H9 (cell line): ENCODE measurements around the gene VSIR. TPM values are rescaled to one million over a fixed set of nuclear protein-coding genes. Genes with fewer than 3 reads are reported as not detected.
A peak's percentile ranks its signal among the peaks of the same experiment; 100 is the strongest.

Experiments used
- DNase-seq: peaks from one replicate; pipeline ENCODE4 v3.0.0-alpha.2; 2017
- H2AFZ ChIP-seq: one replicate; pipeline ENCODE4 v1.6.1; 2013; ENCODE audit warnings: mild to moderate bottlenecking, low read length, control low read depth, moderate library complexity
- H2AK5ac ChIP-seq: 2 replicates; pipeline ENCODE4 v1.6.1; 2013; ENCODE audit warnings: low read length, control low read depth, mixed read lengths; ENCODE audit not compliant: insufficient read length
- H2BK120ac ChIP-seq: one replicate; pipeline ENCODE4 v1.6.1; 2013; ENCODE audit warnings: low read depth, mild to moderate bottlenecking, low read length, control low read depth, inconsistent platforms; ENCODE audit not compliant: poor library complexity, severe bottlenecking
- H2BK12ac ChIP-seq: 2 replicates; pipeline ENCODE4 v1.6.1; 2013; ENCODE audit warnings: low read length, control low read depth, mixed read lengths, low read depth; ENCODE audit not compliant: insufficient read length
- H2BK15ac ChIP-seq: 2 replicates; pipeline ENCODE4 v1.6.1; 2013; ENCODE audit warnings: low read depth, low read length, control low read depth
- H2BK20ac ChIP-seq: one replicate; pipeline ENCODE4 v1.6.1; 2013; ENCODE audit warnings: low read depth, mild to moderate bottlenecking, low read length, control low read depth, inconsistent platforms; ENCODE audit not compliant: poor library complexity, severe bottlenecking
- H2BK5ac ChIP-seq: 2 replicates; pipeline ENCODE4 v1.6.1; 2013; ENCODE audit warnings: low read length, control low read depth, mixed read lengths; ENCODE audit not compliant: insufficient read length
- H3K14ac ChIP-seq: 2 replicates; pipeline ENCODE4 v1.6.1; 2013; ENCODE audit warnings: low read length, control low read depth; ENCODE audit not compliant: insufficient read depth
- H3K18ac ChIP-seq: 2 replicates; pipeline ENCODE4 v1.6.1; 2013; ENCODE audit warnings: low read depth, mild to moderate bottlenecking, mixed read lengths, low read length, control low read depth; ENCODE audit not compliant: insufficient read length
- H3K23ac ChIP-seq: 2 replicates; pipeline ENCODE4 v1.6.1; 2013; ENCODE audit warnings: low read length, control low read depth, mixed read lengths, low read depth; ENCODE audit not compliant: insufficient read length
- H3K23me2 ChIP-seq: 2 replicates; pipeline ENCODE4 v1.6.1; 2013; ENCODE audit warnings: low read depth, mild to moderate bottlenecking, mixed read lengths, low read length, control low read depth; ENCODE audit not compliant: insufficient read length, poor library complexity, severe bottlenecking
- H3K27ac ChIP-seq: 2 replicates; pipeline ENCODE4 v1.5.1; 2013; ENCODE audit warnings: low read length, control low read depth, mixed read lengths, low read depth; ENCODE audit not compliant: insufficient read length
- H3K27me3 ChIP-seq: 2 replicates; pipeline ENCODE4 v1.6.1; 2013; ENCODE audit warnings: low read length, control low read depth, inconsistent platforms; ENCODE audit not compliant: insufficient read depth
- H3K4ac ChIP-seq: 2 replicates; pipeline ENCODE4 v1.6.1; 2013; ENCODE audit warnings: low read depth, mild to moderate bottlenecking, control low read depth, inconsistent platforms, low read length, moderate library complexity
- H3K4me1 ChIP-seq: 2 replicates; pipeline ENCODE4 v1.6.1; 2013; ENCODE audit warnings: low read length, control low read depth, inconsistent platforms; ENCODE audit not compliant: insufficient read depth
- H3K4me2 ChIP-seq: 2 replicates; pipeline ENCODE4 v1.6.1; 2013; ENCODE audit warnings: low read length, control low read depth, mixed read lengths; ENCODE audit not compliant: insufficient read length, insufficient read depth
- H3K56ac ChIP-seq: 2 replicates; pipeline ENCODE4 v1.6.1; 2013; ENCODE audit warnings: low read depth, mild to moderate bottlenecking, mixed read lengths, low read length, control low read depth; ENCODE audit not compliant: insufficient read length
- H3K79me1 ChIP-seq: 2 replicates; pipeline ENCODE4 v1.6.1; 2013; ENCODE audit warnings: low read depth, mild to moderate bottlenecking, moderate library complexity, low read length, control low read depth, inconsistent platforms; ENCODE audit not compliant: insufficient read depth, poor library complexity, severe bottlenecking
- H3K79me2 ChIP-seq: 2 replicates; pipeline ENCODE4 v1.6.1; 2013; ENCODE audit warnings: low read length, control low read depth, inconsistent platforms; ENCODE audit not compliant: insufficient read depth
- H3K9ac ChIP-seq: 2 replicates; pipeline ENCODE4 v1.6.1; 2013; ENCODE audit warnings: low read length, control low read depth, mixed read lengths; ENCODE audit not compliant: insufficient read length; ENCODE audit errors: extremely low read depth
- H3K9me3 ChIP-seq: one replicate; pipeline ENCODE4 v1.6.1; 2013; ENCODE audit warnings: low read depth, low read length, inconsistent platforms; ENCODE audit not compliant: control insufficient read depth
- H3T11ph ChIP-seq: one replicate; pipeline ENCODE4 v1.6.1; 2013; ENCODE audit warnings: mild to moderate bottlenecking, low read length, control low read depth, inconsistent platforms
- H4K20me1 ChIP-seq: one replicate; pipeline ENCODE4 v1.6.1; 2013; ENCODE audit not compliant: control insufficient read depth, insufficient read length, insufficient read depth
- H4K5ac ChIP-seq: 2 replicates; pipeline ENCODE4 v1.6.1; 2013; ENCODE audit warnings: low read depth, mild to moderate bottlenecking, mixed read lengths, low read length, control low read depth; ENCODE audit not compliant: insufficient read length
- H4K8ac ChIP-seq: replicated peaks from 2 replicates; pipeline ENCODE4 v1.6.1; 2013; ENCODE audit warnings: low read length, control low read depth, mixed read lengths, low read depth; ENCODE audit not compliant: insufficient read length
- H4K91ac ChIP-seq: 2 replicates; pipeline ENCODE4 v1.6.1; 2013; ENCODE audit warnings: low read depth, mild to moderate bottlenecking, moderate library complexity, mixed read lengths, low read length, control low read depth; ENCODE audit not compliant: insufficient read length
- H3K27ac Mint-ChIP-seq, 3 experiments: 2 replicates in 2 of 3; 3 replicates in 1 of 3; pipeline ENCODE4 v1.8.0; 2020 to 2021; ENCODE audit warnings: mixed read lengths in 3 of 3, mild to moderate bottlenecking in 1 of 3, moderate library complexity in 1 of 3
- H3K27me3 Mint-ChIP-seq: 2 replicates; pipeline ENCODE4 v1.8.0; 2021; ENCODE audit warnings: low read depth, mild to moderate bottlenecking, moderate library complexity, mixed read lengths
- H3K36me3 Mint-ChIP-seq, 3 experiments: 2 replicates in 2 of 3; 3 replicates in 1 of 3; pipeline ENCODE4 v1.8.0; 2020 to 2021; ENCODE audit warnings: low read depth in 3 of 3, mixed read lengths in 3 of 3; ENCODE audit not compliant: insufficient read depth in 1 of 3
- H3K4me1 Mint-ChIP-seq, 2 experiments: 2 replicates each; pipeline ENCODE4 v1.8.0; 2020; ENCODE audit warnings: mixed read lengths in 2 of 2
- H3K4me3 Mint-ChIP-seq, 2 experiments: 2 replicates in 1 of 2; 3 replicates in 1 of 2; pipeline ENCODE4 v1.8.0; 2020 to 2021; ENCODE audit warnings: mild to moderate bottlenecking in 2 of 2, mixed read lengths in 2 of 2, moderate library complexity in 1 of 2
- H3K9me3 Mint-ChIP-seq, 2 experiments: 2 replicates in 1 of 2; 3 replicates in 1 of 2; pipeline ENCODE4 v1.8.0; 2020; ENCODE audit warnings: mild to moderate bottlenecking in 2 of 2, mixed read lengths in 2 of 2, moderate library complexity in 1 of 2
- WGBS: extraction: QIAGEN DNeasy Blood & Tissue Kit; methylation state at CpG from one replicate; pipeline ENCODE4 v1.1.7; 2013; ENCODE audit warnings: missing lambda C conversion rate, low lambda C conversion rate, mixed read lengths; ENCODE audit not compliant: insufficient read length; ENCODE audit errors: extremely low coverage; 5-methylcytosine and 5-hydroxymethylcytosine counted together
- total RNA-seq: library from RNA; stranded (reverse); gene quantifications from 2 replicates; pipeline ENCODE4 v1.2.1, GENCODE V29; 2021
- TF ChIP-seq, protein P1 (sequence below): fragments of 200-600 bp; sonication (generic); conservative IDR thresholded peaks from 3 replicates; pipeline ENCODE4 v1.8.0; 2021; ENCODE audit warnings: antibody characterized with exemption, mild to moderate bottlenecking

Gene VSIR
- total RNA-seq, 1 experiment from 2014 or later, result 0.11 TPM

GRCh38 chr10:71812016-71812912 lies 38.9 kb upstream of the VSIR start:
- no peak overlapping the region for H3K23ac ChIP-seq

More at GRCh38 chr10:71812016-71812912, 38.9 kb upstream of the VSIR start:
- Histone ChIP-seq H4K20me1 (no peaks in the 10 kb centered on the region), H4K8ac (no peak overlapping the region), H3K4me1 (no peaks in the 10 kb centered on the region), H3K9me3 (no peaks in the 10 kb centered on the region), H3K9ac (no peak overlapping the region), H2AK5ac (no peak overlapping the region), H2BK5ac (no peak overlapping the region), H3K23me2 (no peaks in the 10 kb centered on the region), H3K27ac (no peak overlapping the region), H4K5ac (no peak overlapping the region), H3K18ac (no peak overlapping the region), H3K4ac (no peak overlapping the region), H2BK20ac (no peak overlapping the region), H3K14ac (no peak overlapping the region), H3K56ac (no peak overlapping the region), H3K79me2 (no peaks in the 10 kb centered on the region), H2BK15ac (no peak overlapping the region), H3K4me2 (no peak overlapping the region), H3T11ph (no peak overlapping the region), H3K79me1 (no peaks in the 10 kb centered on the region), H2AFZ (no peak overlapping the region), H3K27me3 (no peaks in the 10 kb centered on the region), H2BK12ac (no peak overlapping the region), H4K91ac (no peak overlapping the region), H2BK120ac (no peak overlapping the region)
- DNase-seq, result peak; percentile 74
- Mint-ChIP-seq H3K4me3 (no peak overlapping the region), H3K4me1 (peaks cover 0 to 2% of the 10 kb centered on the region in 2 experiments; a peak in 1 of 4 replicates), H3K9me3 (no peaks in the 10 kb centered on the region), H3K36me3 (peaks cover 12 to 28% (median 25%) of the 10 kb centered on the region in 3 experiments; a peak in 6 of 7 replicates), H3K27ac (no peak overlapping the region; a peak in 1 of 7 replicates), H3K27me3 (peaks cover 5% of the 10 kb centered on the region)
- TF ChIP-seq, protein P1, sequence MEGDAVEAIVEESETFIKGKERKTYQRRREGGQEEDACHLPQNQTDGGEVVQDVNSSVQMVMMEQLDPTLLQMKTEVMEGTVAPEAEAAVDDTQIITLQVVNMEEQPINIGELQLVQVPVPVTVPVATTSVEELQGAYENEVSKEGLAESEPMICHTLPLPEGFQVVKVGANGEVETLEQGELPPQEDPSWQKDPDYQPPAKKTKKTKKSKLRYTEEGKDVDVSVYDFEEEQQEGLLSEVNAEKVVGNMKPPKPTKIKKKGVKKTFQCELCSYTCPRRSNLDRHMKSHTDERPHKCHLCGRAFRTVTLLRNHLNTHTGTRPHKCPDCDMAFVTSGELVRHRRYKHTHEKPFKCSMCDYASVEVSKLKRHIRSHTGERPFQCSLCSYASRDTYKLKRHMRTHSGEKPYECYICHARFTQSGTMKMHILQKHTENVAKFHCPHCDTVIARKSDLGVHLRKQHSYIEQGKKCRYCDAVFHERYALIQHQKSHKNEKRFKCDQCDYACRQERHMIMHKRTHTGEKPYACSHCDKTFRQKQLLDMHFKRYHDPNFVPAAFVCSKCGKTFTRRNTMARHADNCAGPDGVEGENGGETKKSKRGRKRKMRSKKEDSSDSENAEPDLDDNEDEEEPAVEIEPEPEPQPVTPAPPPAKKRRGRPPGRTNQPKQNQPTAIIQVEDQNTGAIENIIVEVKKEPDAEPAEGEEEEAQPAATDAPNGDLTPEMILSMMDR, result peak; percentile 83
- WGBS, result no CpG with 5 or more reads among the region's 22 CpGs
